Chondrocyte (in vitro differentiated cells): ENCODE measurements around the gene ATAD5. TPM values are rescaled to one million over a fixed set of nuclear protein-coding genes. Genes with fewer than 3 reads are reported as not detected.
A peak's percentile ranks its signal among the peaks of the same experiment; 100 is the strongest.
"Not testable (repeated sequence)": the region's sequence is repeated elsewhere in the genome, so short reads cannot be mapped to it uniquely, and the experiment has no call there.

ENCODE experiments used
- DNase-seq: peaks from one replicate; pipeline ENCODE4 v3.0.0; 2021; ENCODE audit warnings: mixed read lengths, low spot score
- H3K27ac Mint-ChIP-seq: one replicate; pipeline ENCODE4 v1.8.0; 2021; ENCODE audit warnings: mild to moderate bottlenecking, moderate library complexity, mixed read lengths; ENCODE audit not compliant: unreplicated experiment
- H3K27me3 Mint-ChIP-seq: 2 replicates; pipeline ENCODE4 v1.8.0; 2021; ENCODE audit warnings: low read depth, mixed read lengths
- H3K36me3 Mint-ChIP-seq: 2 replicates; pipeline ENCODE4 v1.8.0; 2021; ENCODE audit warnings: low read depth, mixed read lengths
- H3K4me1 Mint-ChIP-seq: 2 replicates; pipeline ENCODE4 v1.8.0; 2021; ENCODE audit warnings: low read depth, mild to moderate bottlenecking, mixed read lengths
- H3K4me3 Mint-ChIP-seq: one replicate; pipeline ENCODE4 v1.8.0; 2021; ENCODE audit warnings: mild to moderate bottlenecking, moderate library complexity, mixed read lengths; ENCODE audit not compliant: unreplicated experiment
- H3K9me3 Mint-ChIP-seq: 2 replicates; pipeline ENCODE4 v1.8.0; 2021; ENCODE audit warnings: low read depth, mixed read lengths
- total RNA-seq: library from RNA; stranded (reverse); gene quantifications from 3 replicates; pipeline ENCODE4 v1.2.1, GENCODE V29; 2021
- TF ChIP-seq, protein P1 (sequence below): fragments of 200-600 bp; sonication (generic); IDR thresholded peaks from 2 replicates; pipeline ENCODE4 v1.5.0; 2021; ENCODE audit warnings: antibody characterized with exemption, mild to moderate bottlenecking, moderate library complexity

Gene ATAD5
- total RNA-seq, 1 donor from 2014 or later, result 1.4 TPM

DNA sequence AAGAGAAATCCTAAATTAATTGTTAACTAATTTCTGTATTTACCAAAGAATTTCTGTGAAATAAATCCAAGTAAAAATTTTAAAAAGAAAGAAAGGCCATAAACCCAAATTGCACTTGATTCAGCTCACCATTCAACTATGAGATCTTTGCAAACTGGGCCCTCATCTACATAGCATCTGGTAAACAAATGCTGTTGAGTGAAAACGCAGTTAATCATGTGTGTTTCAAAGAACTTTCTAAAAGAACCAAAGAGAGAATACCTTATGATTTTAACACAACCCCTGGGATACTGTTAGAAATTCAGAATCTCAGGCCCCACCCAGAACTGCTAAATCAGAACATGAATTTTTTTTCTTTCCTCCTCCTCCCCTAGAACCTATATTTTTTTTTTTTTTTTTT lies 23.9 kb upstream of the ATAD5 start:
- Mint-ChIP-seq H3K27ac (no peak overlapping the region), H3K4me3 (no peak overlapping the region), H3K9me3 (no peaks in the 10 kb centered on the region), H3K36me3 (peaks cover 9% of the 10 kb centered on the region), H3K4me1 (peaks cover 12% of the 10 kb centered on the region), H3K27me3 (no peaks in the 10 kb centered on the region)
- TF ChIP-seq, protein P1, sequence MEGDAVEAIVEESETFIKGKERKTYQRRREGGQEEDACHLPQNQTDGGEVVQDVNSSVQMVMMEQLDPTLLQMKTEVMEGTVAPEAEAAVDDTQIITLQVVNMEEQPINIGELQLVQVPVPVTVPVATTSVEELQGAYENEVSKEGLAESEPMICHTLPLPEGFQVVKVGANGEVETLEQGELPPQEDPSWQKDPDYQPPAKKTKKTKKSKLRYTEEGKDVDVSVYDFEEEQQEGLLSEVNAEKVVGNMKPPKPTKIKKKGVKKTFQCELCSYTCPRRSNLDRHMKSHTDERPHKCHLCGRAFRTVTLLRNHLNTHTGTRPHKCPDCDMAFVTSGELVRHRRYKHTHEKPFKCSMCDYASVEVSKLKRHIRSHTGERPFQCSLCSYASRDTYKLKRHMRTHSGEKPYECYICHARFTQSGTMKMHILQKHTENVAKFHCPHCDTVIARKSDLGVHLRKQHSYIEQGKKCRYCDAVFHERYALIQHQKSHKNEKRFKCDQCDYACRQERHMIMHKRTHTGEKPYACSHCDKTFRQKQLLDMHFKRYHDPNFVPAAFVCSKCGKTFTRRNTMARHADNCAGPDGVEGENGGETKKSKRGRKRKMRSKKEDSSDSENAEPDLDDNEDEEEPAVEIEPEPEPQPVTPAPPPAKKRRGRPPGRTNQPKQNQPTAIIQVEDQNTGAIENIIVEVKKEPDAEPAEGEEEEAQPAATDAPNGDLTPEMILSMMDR, result no peak
- DNase-seq, result no peak

DNA sequence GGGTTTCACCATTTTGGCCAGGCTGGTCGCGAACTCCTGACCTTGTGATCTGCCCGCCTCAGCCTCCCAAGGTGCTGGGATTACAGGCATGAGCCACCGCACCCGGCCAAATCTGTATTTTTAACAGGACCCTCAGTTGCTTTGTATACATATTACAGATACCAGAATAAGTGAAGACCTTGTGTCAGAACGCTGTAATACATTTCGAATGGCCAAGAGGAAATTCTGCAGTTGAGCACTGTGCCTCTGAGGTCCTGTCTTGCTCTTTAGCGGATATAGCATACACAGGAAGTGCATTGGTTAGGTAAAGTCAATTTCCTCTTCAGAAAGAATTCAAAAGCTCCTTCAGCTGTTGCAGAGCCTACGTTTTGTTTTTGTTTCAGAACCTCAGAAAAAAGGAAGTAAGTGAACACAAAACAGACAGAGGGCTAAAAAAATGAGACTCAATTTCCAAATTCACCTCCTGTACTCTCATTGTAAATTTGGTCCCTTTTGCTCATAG lies 22.9 kb upstream of the ATAD5 start:
- Mint-ChIP-seq H3K9me3 (no peaks in the 10 kb centered on the region), H3K27ac (no peak overlapping the region), H3K36me3 (peaks cover 2% of the 10 kb centered on the region), H3K4me1 (peaks cover 16% of the 10 kb centered on the region), H3K27me3 (no peaks in the 10 kb centered on the region), H3K4me3 (no peak overlapping the region)
- no peak for DNase-seq
- TF ChIP-seq, protein P1, result no peak

DNA sequence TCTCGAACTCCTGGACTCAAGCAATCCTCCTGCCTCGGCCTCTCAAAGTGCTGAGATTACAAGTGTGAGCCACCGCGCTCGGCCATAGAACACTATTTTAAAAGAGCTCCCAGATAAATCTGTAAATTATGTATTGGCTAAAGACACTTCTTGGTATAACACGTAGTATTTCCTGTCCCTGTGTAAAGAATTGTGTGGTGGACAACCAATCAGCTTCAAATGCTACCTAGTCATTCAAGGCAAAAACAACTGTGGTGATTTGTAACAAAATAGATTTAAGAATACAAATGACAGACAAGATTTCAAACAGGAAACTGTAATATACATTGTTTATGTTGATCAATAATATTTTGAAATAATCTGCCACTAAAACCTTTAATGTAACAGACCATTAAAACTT lies 21.9 kb upstream of the ATAD5 start:
- Mint-ChIP-seq H3K9me3 (no peaks in the 10 kb centered on the region), H3K4me1 (peaks cover 16% of the 10 kb centered on the region), H3K36me3 (peaks cover 1% of the 10 kb centered on the region), H3K27ac (no peak overlapping the region), H3K4me3 (no peak overlapping the region), H3K27me3 (no peaks in the 10 kb centered on the region)
- DNase-seq, result no peak
- TF ChIP-seq, protein P1, result no peak

DNA sequence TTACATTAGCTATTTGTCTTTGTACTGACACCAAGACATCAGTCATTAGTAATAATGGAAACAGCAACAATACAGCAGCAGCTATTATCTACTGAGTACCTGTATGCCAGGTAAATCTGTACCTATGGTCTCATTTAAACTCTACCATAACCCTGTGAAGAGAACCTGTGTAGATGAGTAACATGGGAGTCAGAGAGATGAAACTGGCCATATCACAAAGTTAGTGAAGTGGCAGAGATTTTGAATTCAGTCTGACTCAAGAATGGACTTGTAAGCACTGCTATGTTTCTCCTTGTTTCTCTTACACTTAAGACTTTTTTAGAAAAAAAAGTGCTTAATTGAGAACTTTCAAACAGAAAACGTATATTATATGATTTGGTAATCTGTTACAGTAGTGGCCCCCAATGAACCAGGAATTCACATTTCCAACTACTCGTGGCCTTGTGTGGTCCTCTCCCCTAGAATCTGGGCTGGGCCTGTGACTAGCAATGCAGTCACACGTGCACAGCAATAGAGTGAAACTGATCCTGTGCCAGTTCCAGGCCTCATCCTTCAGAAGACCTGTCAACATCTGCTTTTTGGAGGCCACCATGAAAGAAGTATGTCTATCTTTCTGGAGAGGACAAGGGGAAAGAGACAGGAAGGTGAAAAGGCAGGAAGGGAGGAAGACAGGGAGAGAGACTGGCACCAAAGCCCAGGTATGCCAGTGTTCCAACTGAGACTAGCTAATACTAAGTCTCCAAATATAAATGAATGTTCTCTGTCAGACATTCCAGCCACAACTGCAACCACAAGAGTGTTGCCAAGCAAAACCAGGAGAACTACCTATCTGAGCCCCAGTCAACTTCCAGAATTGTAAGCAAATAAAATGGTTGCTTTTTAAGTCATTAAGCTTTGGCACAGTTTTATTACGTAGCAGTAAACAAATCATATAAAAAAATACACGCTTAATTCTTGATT lies 19.3 kb upstream of the ATAD5 start:
- TF ChIP-seq, protein P1, result no peak
- Mint-ChIP-seq H3K27me3 (no peaks in the 10 kb centered on the region), H3K4me1 (peaks cover 16% of the 10 kb centered on the region), H3K4me3 (no peak overlapping the region), H3K27ac (peak overlapping the region; percentile 92), H3K9me3 (no peaks in the 10 kb centered on the region), H3K36me3 (peaks cover 1% of the 10 kb centered on the region)
- DNase-seq, result no peak

DNA sequence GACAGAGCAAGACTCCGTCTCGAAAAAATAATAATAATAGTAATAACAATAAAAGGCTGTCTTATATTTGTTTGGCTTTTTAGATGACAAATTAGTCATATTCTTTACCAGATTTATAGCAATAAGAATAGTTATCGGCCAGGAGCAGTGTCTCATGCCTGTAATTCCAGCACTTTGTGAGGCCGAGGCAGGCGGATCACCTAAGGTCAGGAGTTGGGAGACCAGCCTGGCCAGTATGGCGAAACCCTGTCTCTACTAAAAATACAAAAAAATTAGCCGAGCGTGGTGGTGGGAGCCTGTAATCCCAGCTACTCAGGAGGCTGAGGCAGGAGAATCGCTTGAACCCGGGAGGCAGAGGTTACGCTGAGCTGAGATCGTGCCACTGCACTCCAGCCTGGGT lies 17.5 kb upstream of the ATAD5 start:
- DNase-seq, H3K9me3 Mint-ChIP-seq, H3K27ac Mint-ChIP-seq, H3K27me3 Mint-ChIP-seq, H3K4me3 Mint-ChIP-seq, H3K36me3 Mint-ChIP-seq: not testable (repeated sequence)
- H3K4me1 Mint-ChIP-seq, result peaks cover 11% of the 10 kb centered on the region

DNA sequence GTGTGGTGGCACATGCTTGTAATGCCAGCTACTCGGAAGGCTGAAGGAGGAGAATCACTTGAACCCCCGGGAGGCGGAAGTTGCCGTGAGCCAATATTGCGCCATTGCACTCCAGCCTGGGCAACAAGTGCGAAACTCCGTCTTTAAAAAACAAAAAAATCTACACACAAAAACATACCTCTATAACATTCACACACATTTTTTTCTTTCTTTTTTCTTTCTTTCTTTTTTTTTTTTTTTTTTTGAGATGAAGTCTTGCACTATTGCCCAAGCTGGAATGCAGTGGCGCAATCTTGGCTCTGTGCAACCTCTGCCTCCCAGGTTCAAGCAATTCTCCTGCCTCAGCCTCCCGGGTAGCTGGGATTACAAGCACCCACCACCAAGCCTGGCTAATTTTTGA lies 16.9 kb upstream of the ATAD5 start:
- H3K36me3 Mint-ChIP-seq, H3K9me3 Mint-ChIP-seq, H3K4me3 Mint-ChIP-seq, H3K27me3 Mint-ChIP-seq, DNase-seq, H3K27ac Mint-ChIP-seq: not testable (repeated sequence)
- peaks cover 11% of the 10 kb centered on the region for H3K4me1 Mint-ChIP-seq
